Parathyroid adenoma (tissue), 2 donors: ENCODE results near the gene RTN4RL2.

Experiments used
- H2AFZ ChIP-seq: fragments of 300-600 bp; sonication (generic); one replicate; pipeline ENCODE4 v1.7.0; 2017; ENCODE audit warnings: antibody characterized with exemption, mild to moderate bottlenecking
- H3K27ac ChIP-seq: fragments of 300-600 bp; sonication (generic); one replicate; pipeline ENCODE4 v1.7.0; 2017
- H3K27me3 ChIP-seq: fragments of 300-600 bp; sonication (generic); one replicate; pipeline ENCODE4 v1.7.0; 2017; ENCODE audit warnings: low read length; ENCODE audit not compliant: control insufficient read depth, insufficient read depth
- H3K36me3 ChIP-seq: fragments of 300-600 bp; sonication (generic); one replicate; pipeline ENCODE4 v1.7.0; 2017; ENCODE audit warnings: low read length; ENCODE audit not compliant: control insufficient read depth, insufficient read depth
- H3K4me1 ChIP-seq: fragments of 300-600 bp; sonication (generic); one replicate; pipeline ENCODE4 v1.7.0; 2017; ENCODE audit warnings: control low read depth
- H3K4me2 ChIP-seq: fragments of 300-600 bp; sonication (generic); one replicate; pipeline ENCODE4 v1.7.0; 2017; ENCODE audit warnings: low read length
- H3K4me3 ChIP-seq: fragments of 300-600 bp; sonication (generic); one replicate; pipeline ENCODE4 v1.7.0; 2017; ENCODE audit warnings: low read depth, low read length
- H3K79me2 ChIP-seq: fragments of 300-600 bp; sonication (generic); one replicate; pipeline ENCODE4 v1.7.0; 2017; ENCODE audit warnings: control low read depth
- H3K9ac ChIP-seq: fragments of 300-600 bp; sonication (generic); one replicate; pipeline ENCODE4 v1.7.0; 2017; ENCODE audit warnings: mild to moderate bottlenecking
- H3K9me3 ChIP-seq: fragments of 300-600 bp; sonication (generic); one replicate; pipeline ENCODE4 v1.7.0; 2017; ENCODE audit warnings: low read length; ENCODE audit not compliant: control insufficient read depth
- CTCF ChIP-seq: fragments of 300-600 bp; sonication (generic); IDR thresholded peaks from one replicate; pipeline ENCODE4 v1.7.0; 2017; ENCODE audit warnings: antibody characterized with exemption, mild to moderate bottlenecking
- donor health status: primary hyperparathyroidism.

RTN4RL2 gene

GRCh38 chr11:57508341-57509170, 48.2 kb downstream of the RTN4RL2 start:
- H3K36me3 ChIP-seq = no peaks in the 10 kb centered on the region
- H3K27ac ChIP-seq = no peak overlapping the region
- no peaks in the 10 kb centered on the region for H3K4me1 ChIP-seq
- H2AFZ ChIP-seq = no peak overlapping the region
- H3K27me3 ChIP-seq = no peaks in the 10 kb centered on the region
- TF ChIP-seq CTCF = no peak
- H3K9ac ChIP-seq = no peak overlapping the region
- H3K4me3 ChIP-seq = no peak overlapping the region
- H3K79me2 ChIP-seq = no peaks in the 10 kb centered on the region
- no peak overlapping the region for H3K4me2 ChIP-seq
- H3K9me3 ChIP-seq = no peaks in the 10 kb centered on the region

GRCh38 chr11:57511741-57512430, 51.6 kb downstream of the RTN4RL2 start:
- Histone ChIP-seq H3K9me3 (no peaks in the 10 kb centered on the region), H3K4me3 (no peak overlapping the region), H3K4me1 (no peaks in the 10 kb centered on the region), H3K27me3 (no peaks in the 10 kb centered on the region), H3K9ac (no peak overlapping the region), H2AFZ (no peak overlapping the region), H3K79me2 (no peaks in the 10 kb centered on the region), H3K4me2 (no peak overlapping the region), H3K27ac (no peak overlapping the region), H3K36me3 (no peaks in the 10 kb centered on the region)
- no peak for TF ChIP-seq CTCF

GRCh38 chr11:57512646-57513451, 52.5 kb downstream of the RTN4RL2 start:
- Histone ChIP-seq H3K4me2 (no peak overlapping the region), H2AFZ (no peak overlapping the region), H3K9me3 (no peaks in the 10 kb centered on the region), H3K36me3 (no peaks in the 10 kb centered on the region), H3K27ac (no peak overlapping the region), H3K4me1 (no peaks in the 10 kb centered on the region), H3K4me3 (no peak overlapping the region), H3K27me3 (no peaks in the 10 kb centered on the region), H3K79me2 (no peaks in the 10 kb centered on the region), H3K9ac (no peak overlapping the region)
- no peak for TF ChIP-seq CTCF

GRCh38 chr11:57513452-57513795, 53.1 kb downstream of the RTN4RL2 start:
- H3K9ac ChIP-seq = no peak overlapping the region
- no peak overlapping the region for H3K4me3 ChIP-seq
- H3K27ac ChIP-seq = no peak overlapping the region
- no peak overlapping the region for H2AFZ ChIP-seq
- TF ChIP-seq CTCF = no peak
- H3K27me3 ChIP-seq = no peaks in the 10 kb centered on the region
- no peaks in the 10 kb centered on the region for H3K9me3 ChIP-seq
- no peaks in the 10 kb centered on the region for H3K36me3 ChIP-seq
- H3K4me1 ChIP-seq = no peaks in the 10 kb centered on the region
- H3K79me2 ChIP-seq = no peaks in the 10 kb centered on the region
- H3K4me2 ChIP-seq = no peak overlapping the region
